ENCODE results near the gene GDPD3.

Gene GDPD3

GRCh38 chr16:30147843-30148510, 34.6 kb upstream of the GDPD3 start:
- no peak overlapping the region for H3K4me3 ChIP-seq (ENCODE audit: low read depth, low read length)
- TF ChIP-seq CTCF (IDR thresholded peaks at IDR 0.05; ENCODE audit: low read depth, low read length, missing control alignments): no peak
- no peak for DNase-seq (ENCODE audit: low read depth)

GRCh38 chr16:30145657-30146056, 32.3 kb upstream of the GDPD3 start:
- no peak for TF ChIP-seq CTCF (IDR thresholded peaks at IDR 0.05; ENCODE audit: low read depth, low read length, missing control alignments)

GRCh38 chr16:30144917-30145316, 31.6 kb upstream of the GDPD3 start:
- TF ChIP-seq CTCF (IDR thresholded peaks at IDR 0.05; ENCODE audit: low read depth, low read length, missing control alignments): no peak
- no peak overlapping the region for H3K4me3 ChIP-seq (ENCODE audit: low read depth, low read length)
- no peak for DNase-seq (ENCODE audit: low read depth)

More at GRCh38 chr16:30145657-30146056, 32.3 kb upstream of the GDPD3 start:
- H3K4me3 ChIP-seq (ENCODE audit: low read depth, low read length): no peak overlapping the region
- no peak for DNase-seq (ENCODE audit: low read depth)

- DNase-seq (ENCODE audit: low read depth): no peak
- H3K4me3 ChIP-seq (ENCODE audit: low read depth, low read length): no peak overlapping the region
- TF ChIP-seq CTCF (IDR thresholded peaks at IDR 0.05; ENCODE audit: low read depth, low read length, missing control alignments): no peak
Measured at GRCh38 chr16:30144017-30144416, 30.7 kb upstream of the GDPD3 start.

GRCh38 chr16:30143347-30143702, 30.0 kb upstream of the GDPD3 start:
- no peak for TF ChIP-seq CTCF (IDR thresholded peaks at IDR 0.05; ENCODE audit: low read depth, low read length, missing control alignments)
- no peak for DNase-seq (ENCODE audit: low read depth)
- H3K4me3 ChIP-seq (ENCODE audit: low read depth, low read length): no peak overlapping the region

- DNase-seq (ENCODE audit: low read depth): no peak
- H3K4me3 ChIP-seq (ENCODE audit: low read depth, low read length): no peak overlapping the region
- TF ChIP-seq CTCF (IDR thresholded peaks at IDR 0.05; ENCODE audit: low read depth, low read length, missing control alignments): peak; percentile 67
Measured at GRCh38 chr16:30142672-30143346, 29.5 kb upstream of the GDPD3 start.

- DNase-seq (ENCODE audit: low read depth): no peak
- TF ChIP-seq CTCF (IDR thresholded peaks at IDR 0.05; ENCODE audit: low read depth, low read length, missing control alignments): no peak
- H3K4me3 ChIP-seq (ENCODE audit: low read depth, low read length): no peak overlapping the region
Measured at GRCh38 chr16:30141750-30142149, 28.4 kb upstream of the GDPD3 start.

Measured in GM12864 (cell line).